Measurements from ENCODE around the gene ABCF1. TPM values are rescaled to one million over a fixed set of nuclear protein-coding genes. Genes with fewer than 3 reads are reported as not detected.

Gene ABCF1
- total and polyA plus RNA-seq, 9 of the 15 experiments (the other 6 are each of a cell fraction or from before 2014, with no cell fraction given), result 41.6 to 193 (median 102) TPM

DNA sequence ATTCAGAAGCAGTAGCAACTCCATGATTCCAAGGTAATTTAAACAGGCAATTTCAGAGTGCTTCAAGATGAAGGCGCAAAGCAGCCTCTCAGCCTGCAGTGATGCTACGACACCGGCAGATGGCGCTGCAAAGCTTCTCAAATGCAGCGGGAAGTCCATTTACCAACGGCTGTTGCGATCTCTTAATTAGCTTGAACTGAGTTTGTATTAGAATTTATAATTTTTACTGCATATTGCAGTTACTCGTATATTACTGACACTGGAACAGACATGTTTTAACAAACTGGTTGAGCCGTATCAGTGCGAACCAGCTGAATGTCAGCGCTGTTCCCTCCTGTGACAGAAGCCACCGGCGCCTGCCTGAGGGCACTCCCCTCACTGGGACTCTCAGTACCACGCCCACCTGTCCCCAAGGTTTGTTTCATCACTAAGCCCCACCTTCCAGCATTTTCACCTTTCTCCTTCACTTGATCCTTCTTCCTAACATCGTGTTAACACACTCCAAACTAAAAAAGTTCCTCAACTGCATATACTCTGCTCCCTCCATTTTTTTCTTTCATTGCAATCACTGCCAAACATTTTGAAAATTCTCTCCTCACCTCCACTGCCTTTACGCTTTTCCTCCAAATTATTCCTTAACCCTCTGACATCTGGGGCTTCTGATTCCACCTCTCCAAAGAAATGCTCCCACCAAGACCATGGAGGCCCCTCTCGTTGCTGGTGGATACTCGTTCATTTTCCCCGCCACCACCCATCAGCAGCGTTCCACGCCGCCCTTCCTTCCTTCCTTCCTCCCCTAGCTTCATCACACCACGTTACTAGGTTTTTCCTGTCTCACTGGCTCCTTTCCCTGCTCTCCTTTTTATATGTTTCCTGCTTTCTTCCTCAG, 29.5 kb upstream of the ABCF1 start (continued):
- TF ChIP-seq, protein P1, sequence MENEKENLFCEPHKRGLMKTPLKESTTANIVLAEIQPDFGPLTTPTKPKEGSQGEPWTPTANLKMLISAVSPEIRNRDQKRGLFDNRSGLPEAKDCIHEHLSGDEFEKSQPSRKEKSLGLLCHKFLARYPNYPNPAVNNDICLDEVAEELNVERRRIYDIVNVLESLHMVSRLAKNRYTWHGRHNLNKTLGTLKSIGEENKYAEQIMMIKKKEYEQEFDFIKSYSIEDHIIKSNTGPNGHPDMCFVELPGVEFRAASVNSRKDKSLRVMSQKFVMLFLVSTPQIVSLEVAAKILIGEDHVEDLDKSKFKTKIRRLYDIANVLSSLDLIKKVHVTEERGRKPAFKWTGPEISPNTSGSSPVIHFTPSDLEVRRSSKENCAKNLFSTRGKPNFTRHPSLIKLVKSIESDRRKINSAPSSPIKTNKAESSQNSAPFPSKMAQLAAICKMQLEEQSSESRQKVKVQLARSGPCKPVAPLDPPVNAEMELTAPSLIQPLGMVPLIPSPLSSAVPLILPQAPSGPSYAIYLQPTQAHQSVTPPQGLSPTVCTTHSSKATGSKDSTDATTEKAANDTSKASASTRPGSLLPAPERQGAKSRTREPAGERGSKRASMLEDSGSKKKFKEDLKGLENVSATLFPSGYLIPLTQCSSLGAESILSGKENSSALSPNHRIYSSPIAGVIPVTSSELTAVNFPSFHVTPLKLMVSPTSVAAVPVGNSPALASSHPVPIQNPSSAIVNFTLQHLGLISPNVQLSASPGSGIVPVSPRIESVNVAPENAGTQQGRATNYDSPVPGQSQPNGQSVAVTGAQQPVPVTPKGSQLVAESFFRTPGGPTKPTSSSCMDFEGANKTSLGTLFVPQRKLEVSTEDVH (IDR thresholded peaks at IDR 0.05; ENCODE audit: low read depth, partially characterized antibody), result peak; percentile 49
- TF ChIP-seq, protein P2, sequence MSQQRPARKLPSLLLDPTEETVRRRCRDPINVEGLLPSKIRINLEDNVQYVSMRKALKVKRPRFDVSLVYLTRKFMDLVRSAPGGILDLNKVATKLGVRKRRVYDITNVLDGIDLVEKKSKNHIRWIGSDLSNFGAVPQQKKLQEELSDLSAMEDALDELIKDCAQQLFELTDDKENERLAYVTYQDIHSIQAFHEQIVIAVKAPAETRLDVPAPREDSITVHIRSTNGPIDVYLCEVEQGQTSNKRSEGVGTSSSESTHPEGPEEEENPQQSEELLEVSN (IDR thresholded peaks at IDR 0.05; ENCODE audit: borderline replicate concordance in 1 of 2, extremely low read depth in 1 of 2, insufficient read depth in 1 of 2, insufficient read length in 1 of 2, low read depth in 1 of 2, low read length in 1 of 2, poor library complexity in 1 of 2, severe bottlenecking in 1 of 2), result peak in 1 of 2 experiments; percentile 40
- TF ChIP-seq JUND (IDR thresholded peaks at IDR 0.05; ENCODE audit: borderline replicate concordance, low read depth, low read length) (peak; percentile 46; the same call in 1 of the 2 replicates), JUND (tag; IDR thresholded peaks at IDR 0.05; ENCODE audit: borderline replicate concordance, low read depth, low read length) (no peak), BACH1 (tag; IDR thresholded peaks at IDR 0.05) (no peak), DPF2 (IDR thresholded peaks at IDR 0.05) (peak; percentile 51; the same call in 1 of the 2 replicates), MAFG (tag; conservative IDR thresholded peaks at IDR 0.05) (no peak), ZNF146 (CRISPR knock-in tag; IDR thresholded peaks at IDR 0.05; ENCODE audit: unreplicated experiment) (no peak), ZNF124 (CRISPR knock-in tag; IDR thresholded peaks at IDR 0.05) (no peak), SLC30A9 (CRISPR knock-in tag; IDR thresholded peaks at IDR 0.05) (no peak), HMG20A (CRISPR knock-in tag; conservative IDR thresholded peaks at IDR 0.05) (no peak), TCF7L2 (IDR thresholded peaks at IDR 0.05; ENCODE audit: low read depth, low read length) (no peak), SAP30 (IDR thresholded peaks at IDR 0.05; ENCODE audit: borderline replicate concordance, insufficient read depth, low read depth, low read length, poor library complexity, severe bottlenecking) (peak; percentile 75)
- TF ChIP-seq, protein P3, sequence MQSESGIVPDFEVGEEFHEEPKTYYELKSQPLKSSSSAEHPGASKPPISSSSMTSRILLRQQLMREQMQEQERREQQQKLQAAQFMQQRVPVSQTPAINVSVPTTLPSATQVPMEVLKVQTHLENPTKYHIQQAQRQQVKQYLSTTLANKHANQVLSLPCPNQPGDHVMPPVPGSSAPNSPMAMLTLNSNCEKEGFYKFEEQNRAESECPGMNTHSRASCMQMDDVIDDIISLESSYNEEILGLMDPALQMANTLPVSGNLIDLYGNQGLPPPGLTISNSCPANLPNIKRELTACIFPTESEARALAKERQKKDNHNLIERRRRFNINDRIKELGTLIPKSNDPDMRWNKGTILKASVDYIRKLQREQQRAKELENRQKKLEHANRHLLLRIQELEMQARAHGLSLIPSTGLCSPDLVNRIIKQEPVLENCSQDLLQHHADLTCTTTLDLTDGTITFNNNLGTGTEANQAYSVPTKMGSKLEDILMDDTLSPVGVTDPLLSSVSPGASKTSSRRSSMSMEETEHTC (IDR thresholded peaks at IDR 0.05), result no peak
- TF ChIP-seq, protein P4, sequence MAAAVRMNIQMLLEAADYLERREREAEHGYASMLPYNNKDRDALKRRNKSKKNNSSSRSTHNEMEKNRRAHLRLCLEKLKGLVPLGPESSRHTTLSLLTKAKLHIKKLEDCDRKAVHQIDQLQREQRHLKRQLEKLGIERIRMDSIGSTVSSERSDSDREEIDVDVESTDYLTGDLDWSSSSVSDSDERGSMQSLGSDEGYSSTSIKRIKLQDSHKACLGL (CRISPR knock-in tag; IDR thresholded peaks at IDR 0.05; ENCODE audit: borderline replicate concordance, poor library complexity, severe bottlenecking), result no peak
- TF ChIP-seq, protein P5, sequence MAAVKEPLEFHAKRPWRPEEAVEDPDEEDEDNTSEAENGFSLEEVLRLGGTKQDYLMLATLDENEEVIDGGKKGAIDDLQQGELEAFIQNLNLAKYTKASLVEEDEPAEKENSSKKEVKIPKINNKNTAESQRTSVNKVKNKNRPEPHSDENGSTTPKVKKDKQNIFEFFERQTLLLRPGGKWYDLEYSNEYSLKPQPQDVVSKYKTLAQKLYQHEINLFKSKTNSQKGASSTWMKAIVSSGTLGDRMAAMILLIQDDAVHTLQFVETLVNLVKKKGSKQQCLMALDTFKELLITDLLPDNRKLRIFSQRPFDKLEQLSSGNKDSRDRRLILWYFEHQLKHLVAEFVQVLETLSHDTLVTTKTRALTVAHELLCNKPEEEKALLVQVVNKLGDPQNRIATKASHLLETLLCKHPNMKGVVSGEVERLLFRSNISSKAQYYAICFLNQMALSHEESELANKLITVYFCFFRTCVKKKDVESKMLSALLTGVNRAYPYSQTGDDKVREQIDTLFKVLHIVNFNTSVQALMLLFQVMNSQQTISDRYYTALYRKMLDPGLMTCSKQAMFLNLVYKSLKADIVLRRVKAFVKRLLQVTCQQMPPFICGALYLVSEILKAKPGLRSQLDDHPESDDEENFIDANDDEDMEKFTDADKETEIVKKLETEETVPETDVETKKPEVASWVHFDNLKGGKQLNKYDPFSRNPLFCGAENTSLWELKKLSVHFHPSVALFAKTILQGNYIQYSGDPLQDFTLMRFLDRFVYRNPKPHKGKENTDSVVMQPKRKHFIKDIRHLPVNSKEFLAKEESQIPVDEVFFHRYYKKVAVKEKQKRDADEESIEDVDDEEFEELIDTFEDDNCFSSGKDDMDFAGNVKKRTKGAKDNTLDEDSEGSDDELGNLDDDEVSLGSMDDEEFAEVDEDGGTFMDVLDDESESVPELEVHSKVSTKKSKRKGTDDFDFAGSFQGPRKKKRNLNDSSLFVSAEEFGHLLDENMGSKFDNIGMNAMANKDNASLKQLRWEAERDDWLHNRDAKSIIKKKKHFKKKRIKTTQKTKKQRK (IDR thresholded peaks at IDR 0.05; ENCODE audit: borderline replicate concordance, low read depth, low read length), result no peak

All from K562 (cell line).